GM19351 (cell line): ENCODE measurements around the gene KATNAL2.

Experiments
- ATAC-seq: cut with Tn5 transposase; IDR thresholded peaks from one replicate; pipeline ENCODE4 v1.9.1; 2021; ENCODE audit warnings: mild to moderate bottlenecking, moderate library complexity; ENCODE audit not compliant: unreplicated experiment

The KATNAL2 gene

DNA sequence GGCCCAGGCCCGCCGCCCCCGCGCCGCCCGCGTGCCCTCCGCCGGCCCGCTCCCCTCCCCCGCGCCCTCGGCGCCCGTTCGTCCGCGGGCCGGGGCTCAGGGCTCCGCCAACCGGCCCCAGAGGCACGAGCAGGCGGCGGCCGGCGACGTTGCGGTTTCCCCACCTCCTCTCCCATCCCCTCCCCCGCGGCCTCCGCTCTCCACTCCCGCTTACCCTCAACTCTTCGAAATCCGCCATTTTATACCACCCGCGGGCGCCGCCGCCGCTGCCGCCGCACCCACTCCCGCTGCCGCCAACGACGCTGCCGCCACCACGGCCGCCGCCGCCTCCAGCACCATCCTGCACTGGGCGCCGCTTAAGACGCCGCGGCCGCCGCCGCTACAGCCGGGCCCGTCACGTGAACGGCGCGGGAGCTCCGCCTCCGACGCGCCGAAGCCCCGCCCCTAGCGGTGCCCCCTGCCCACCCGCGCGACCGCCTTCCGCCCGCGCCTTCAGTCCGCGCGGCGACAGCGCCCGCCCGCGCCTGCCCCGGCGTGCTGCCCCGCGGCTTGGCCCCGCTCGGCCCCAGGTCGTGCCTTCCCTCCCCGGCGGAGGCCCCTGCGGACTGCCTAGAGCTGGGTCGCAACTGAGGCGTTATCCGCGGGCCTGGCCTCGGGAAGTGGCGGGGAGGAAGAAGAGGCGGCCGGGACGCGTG lies at the start of gene KATNAL2, which contains the start of gene PIAS2:
TSS of gene KATNAL2 (plus strand) at position 495 of the 695 bp plus-strand sequence. CDS start 29,271 bp downstream, outside the sequence.
TSS of gene PIAS2 (minus strand) at position 400 of the 695 bp plus-strand sequence. CDS start at position 238, 162 bp downstream.
- peak; percentile 80 for ATAC-seq

DNA sequence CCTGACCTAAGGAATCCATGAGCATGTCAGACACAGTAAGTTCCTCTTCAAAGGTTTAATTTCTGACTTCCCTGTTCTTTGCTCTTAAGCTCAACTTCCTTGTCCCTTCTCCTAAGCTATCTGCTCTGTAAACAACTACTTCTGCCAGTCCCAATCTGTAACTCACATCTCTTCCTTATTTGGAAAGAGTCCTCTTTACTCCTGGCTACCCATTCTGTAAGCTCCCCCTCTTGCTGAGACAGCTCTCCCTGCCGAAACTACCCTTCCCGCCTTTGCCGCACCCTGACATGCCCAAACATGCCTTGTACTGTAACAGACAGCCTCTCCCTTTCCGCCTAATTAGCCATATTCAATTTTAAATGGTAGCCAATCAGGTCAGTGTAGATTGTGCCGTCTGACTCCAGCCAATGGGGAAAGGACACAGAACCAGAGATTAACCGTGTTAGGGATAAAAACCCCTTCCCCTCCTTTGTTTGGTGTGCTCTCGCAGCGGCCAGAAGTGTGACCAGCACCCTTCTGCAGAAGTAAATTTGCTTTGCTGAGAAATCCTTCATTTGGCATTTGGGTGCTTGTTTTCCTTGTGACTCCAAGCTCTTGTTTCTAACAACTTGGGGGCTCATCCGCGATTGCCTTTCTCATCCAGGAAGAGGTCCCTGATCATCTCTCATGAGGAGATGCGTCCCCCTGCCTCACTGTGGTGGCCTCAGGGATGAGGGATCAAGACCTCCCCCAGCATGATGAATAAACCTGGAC lies 49.1 kb upstream of the KATNAL2 start:
- no peak for ATAC-seq

- ATAC-seq, result no peak
Measured at GRCh38 chr18:46877329-46877987, 39.9 kb upstream of the KATNAL2 start.

DNA sequence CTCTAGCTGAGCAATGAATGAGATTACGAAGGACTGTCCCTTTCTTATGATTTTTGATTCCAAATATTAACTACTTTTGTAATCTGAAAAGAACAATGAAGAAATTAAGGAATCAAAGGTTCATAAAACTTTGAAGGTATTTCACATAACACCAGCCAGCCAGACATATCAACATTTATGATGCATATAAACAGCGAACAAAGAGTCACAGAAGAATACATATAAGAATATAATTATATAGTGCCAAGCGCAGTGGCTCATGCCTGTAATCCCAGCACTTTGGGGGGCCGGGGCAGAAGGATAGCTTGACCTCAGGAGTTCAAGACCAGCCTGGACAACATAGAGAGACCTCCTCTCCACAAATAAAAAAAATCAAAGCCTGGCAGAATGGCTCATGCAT lies 34.2 kb upstream of the KATNAL2 start:
- ATAC-seq, result no peak

DNA sequence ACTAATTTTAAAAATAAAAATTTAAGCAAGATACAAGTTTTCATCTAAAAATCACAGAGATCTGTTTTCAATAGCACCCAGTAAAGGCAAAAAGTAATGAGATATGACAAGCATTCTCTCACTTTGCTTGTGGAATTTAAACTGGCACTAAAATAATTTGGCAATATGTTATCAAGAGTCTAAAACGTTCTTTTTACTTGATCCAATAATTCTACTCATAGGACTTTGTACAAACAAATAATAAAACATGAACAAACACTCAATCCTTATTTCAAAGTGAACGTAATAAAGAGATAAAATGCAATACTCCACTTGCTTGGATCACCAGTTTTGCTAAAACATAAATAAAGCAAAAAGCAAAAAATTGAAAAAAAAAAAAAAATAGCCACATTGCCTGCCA lies 30.5 kb upstream of the KATNAL2 start:
- no peak for ATAC-seq

- no peak for ATAC-seq
Measured at GRCh38 chr18:46888965-46889364, 28.4 kb upstream of the KATNAL2 start.

- peak; percentile 87 for ATAC-seq
Measured at GRCh38 chr18:46891742-46892214, 25.6 kb upstream of the KATNAL2 start.

DNA sequence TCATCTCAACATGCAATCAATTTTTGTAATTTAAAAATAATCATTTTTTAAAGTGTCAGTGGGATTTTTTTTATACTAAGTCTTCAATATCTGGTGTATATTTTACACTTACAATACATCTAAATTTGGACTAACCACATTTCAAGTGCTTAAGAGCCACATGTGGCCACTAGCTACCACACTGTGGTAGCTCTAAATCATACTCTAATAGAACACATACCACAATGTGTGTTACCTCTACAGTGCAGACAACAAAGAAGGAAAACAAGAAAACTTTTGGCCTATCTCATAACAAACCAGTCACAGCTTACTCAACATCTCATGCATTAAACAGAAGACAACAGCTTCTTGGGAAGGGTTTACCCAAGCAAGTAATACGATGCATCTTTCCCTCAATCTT lies 24.6 kb upstream of the KATNAL2 start:
- peak; percentile 68 for ATAC-seq

GRCh38 chr18:46893360-46893759 lies 24.0 kb upstream of the KATNAL2 start:
- no peak for ATAC-seq

GRCh38 chr18:46894124-46894523 lies 23.3 kb upstream of the KATNAL2 start:
- no peak for ATAC-seq

DNA sequence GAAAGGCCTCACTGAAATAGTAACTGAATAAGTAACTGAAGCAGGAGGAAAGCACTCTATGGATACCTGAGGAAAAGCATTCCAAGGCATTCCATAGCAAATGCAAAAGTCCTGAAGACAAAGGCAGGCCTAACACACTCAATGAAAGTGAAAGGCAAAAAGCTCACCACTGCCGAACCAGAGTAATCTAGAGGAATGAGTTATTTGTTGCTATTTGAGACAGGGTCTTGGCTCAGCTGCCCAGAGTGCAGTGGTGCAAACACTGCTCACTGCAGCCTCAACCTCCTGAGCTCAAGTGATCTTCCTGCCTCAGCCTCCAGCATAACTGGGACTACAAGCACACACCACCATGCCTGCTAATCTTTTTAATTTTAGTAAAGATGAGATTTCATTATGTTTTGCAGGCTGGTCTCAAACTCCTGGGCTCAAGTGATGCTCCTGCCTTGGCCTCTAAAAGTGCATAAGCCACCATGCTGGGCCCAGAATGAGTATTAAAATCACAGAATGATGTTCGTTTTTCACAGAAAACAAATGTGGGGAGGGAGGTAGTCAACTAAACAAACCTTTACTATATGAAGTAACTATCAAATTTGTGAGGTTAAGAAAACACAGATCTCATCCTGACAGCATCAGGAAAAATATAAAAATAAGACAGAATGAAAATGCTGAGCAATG lies 18.0 kb upstream of the KATNAL2 start:
- peak; percentile 82 for ATAC-seq

DNA sequence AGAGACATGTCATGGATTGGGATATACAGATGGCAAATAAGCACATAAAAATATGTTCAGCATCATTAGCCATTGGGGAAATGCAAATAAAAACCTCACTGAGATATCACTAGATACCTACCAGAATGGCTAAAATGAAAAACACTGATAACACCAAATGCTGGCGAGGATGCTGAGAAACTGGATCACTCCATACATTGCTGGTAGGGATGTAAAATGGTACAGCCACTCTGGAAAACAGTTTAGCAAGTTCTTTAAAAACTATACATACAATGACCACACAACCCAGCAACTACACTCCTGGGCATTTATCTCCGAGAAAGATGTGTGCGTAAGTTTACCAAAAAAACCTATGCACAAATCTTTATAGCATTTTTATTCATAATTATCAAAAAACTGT lies 14.0 kb upstream of the KATNAL2 start:
- no peak for ATAC-seq

DNA sequence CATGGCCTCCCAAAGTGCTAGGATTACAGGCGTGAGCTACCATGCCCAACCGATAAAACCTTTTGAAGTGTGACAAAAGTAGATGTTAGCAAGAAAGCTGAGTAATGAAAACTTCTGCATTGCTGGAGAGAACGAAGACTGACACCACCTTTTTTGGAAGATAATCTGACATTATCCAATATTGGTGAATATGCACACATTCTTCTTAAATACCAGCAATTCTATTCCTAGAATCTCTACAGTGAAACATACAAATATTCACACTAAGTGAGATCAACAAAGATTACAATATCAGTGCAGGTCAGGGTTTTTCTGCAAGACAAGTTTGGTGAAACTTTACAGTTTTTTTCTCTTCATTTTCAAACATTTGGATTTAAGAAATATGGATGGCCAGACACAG lies 7.9 kb upstream of the KATNAL2 start:
- ATAC-seq, result no peak

- no peak for ATAC-seq
Measured at GRCh38 chr18:46910856-46911255, 6.5 kb upstream of the KATNAL2 start.

DNA sequence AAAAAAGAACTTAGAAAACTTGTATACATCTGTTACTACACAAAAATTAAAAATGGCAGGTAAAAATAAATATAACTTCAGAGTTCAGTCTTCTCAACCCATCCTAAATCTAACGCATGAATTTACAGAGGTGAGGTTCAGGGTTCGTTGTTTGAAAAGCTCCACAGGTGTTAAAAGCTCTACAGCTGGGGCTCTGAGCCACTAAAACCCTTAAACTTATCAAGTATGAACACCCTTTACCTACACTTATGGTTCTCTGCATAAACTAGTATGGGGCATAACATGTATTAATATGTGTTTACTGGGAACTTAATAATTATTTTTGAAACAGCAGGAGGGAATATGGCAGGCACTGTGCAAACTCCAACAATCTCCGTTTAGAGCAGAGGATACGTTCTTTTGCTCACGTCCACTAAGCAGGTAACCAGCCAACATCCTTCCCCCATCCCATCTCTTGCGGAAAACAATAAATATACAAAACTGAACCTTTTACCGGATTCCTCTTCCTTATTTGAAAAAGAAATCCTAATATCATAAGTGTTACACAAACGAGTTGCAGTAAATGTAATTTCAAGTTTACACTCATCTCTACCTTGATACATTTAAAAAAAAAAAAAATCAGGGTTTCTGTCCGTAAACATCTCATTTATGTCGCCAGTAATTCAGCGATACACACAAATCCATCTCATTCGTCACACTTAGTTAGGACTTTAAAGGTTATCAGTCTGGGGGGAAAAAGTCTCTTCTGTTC lies 1.4 kb upstream of the KATNAL2 start:
- ATAC-seq, result no peak

DNA sequence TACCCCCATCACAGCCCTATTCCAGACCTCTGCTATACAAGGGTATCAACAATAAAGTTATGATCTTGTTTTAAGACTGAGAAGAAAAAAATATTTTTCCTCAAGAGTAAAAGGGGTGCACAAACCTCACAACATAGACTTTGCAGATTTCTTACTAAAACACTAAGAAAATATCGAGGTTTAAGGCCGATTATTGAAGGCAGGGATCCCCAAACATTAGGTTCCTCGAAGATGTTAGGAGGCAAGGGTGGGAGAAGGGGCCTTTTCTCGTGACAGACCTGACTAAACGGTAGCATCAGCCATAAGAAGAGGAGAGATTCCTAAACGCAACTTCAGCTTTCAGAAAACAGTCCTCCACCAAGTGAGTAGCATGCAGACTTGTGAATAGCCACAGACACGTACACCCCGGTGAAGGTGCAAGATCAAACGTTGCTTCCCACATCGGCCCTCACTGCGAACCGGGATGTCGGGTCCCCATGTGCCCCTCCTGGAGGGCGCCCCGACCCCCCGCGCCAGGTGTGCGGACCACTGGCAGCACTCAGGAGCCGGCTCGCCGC lies 773 bp upstream of the KATNAL2 start:
- ATAC-seq, result peak; percentile 25

DNA sequence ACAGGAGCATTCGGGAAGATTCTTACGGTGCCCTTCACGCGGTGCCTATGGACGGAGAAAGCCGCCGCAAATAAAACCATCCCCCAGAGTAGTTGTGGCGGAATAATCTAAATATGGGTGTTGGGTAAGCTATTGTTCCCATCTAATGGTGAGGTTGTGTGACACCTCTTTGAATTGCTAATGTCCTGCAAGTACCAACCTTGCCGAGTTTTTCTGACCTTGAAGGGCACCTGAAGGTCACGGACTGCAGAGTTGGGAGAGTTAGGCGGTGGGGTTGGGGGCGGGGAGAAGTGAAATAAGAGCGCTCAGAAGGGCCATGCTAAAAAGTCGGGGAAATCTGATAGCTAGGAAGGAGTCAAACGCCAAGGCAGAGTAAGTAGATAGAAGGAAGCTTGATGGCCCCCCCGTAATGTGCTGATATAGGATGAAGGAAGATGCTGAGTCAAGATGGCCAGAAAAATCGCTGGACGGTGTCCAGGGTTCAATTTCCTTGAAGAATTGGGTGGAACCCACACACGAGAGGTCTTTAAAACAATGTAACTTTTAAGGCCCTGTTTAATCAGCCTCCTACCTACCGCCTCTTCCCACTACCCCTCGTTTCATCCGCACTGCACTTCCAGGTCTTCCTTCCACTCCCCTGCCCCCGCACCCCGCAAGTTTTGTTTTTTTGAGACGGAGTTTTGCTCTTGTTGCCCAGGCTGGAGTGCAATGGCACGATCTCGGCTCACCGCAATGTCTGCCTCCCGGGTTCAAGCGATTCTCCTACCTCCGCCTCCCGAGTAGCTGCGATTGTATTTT lies 600 bp downstream of the KATNAL2 start:
- ATAC-seq, result peak; percentile 23

GRCh38 chr18:46920067-46920466 lies 2.7 kb downstream of the KATNAL2 start:
- ATAC-seq, result no peak

GRCh38 chr18:46920653-46921052 lies 3.3 kb downstream of the KATNAL2 start:
- ATAC-seq, result no peak
